GM18517 (cell line): ENCODE results near the gene BCS1L.
A peak's percentile ranks its signal among the peaks of the same experiment; 100 is the strongest.

Experiments used
- ATAC-seq: cut with Tn5 transposase; IDR thresholded peaks from one replicate; pipeline ENCODE4 v1.9.1; 2021; ENCODE audit warnings: mild to moderate bottlenecking, moderate library complexity; ENCODE audit not compliant: unreplicated experiment

BCS1L gene

DNA sequence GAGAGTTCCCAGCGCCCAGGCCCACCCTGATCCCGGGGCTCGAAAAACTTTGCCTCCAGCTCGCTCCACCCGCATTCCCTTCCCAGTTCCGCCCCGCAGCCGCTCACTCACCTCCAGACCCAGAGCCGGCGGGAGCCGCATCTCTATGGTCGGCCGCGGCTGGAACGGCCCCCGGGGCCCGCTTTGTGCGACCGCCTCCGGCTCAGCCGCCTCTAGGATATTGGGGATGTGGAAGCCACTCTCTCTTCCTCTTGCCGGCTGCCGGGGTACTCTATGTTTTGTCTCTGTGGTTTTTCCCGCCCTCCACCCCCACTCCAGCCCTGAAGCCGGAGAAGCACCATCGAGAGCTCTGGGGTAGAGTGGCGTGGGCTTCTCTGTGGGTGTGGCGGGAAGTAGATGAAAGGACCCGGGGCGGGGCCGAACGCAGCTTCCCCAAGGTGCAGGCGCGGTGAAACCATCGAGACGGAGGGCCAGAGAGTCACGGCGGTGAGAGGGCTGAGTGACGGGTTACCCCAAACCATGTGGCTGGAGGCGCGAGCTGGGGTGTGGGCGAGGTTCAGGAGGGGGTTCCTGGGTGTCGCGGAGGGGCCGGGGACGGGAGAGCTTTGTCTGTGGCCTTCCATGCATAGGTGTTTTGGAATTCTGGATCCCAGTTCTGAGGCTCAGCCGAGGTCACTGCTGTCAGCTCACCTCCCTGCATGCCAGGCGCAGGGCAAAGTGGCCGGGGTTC, at the start of gene BCS1L, which contains the start of gene ZNF142:
BCS1L (plus strand) TSS at position 426 of the 730 bp plus-strand sequence. CDS start 1,305 bp downstream, outside the sequence.
ZNF142 (minus strand) TSS at position 366 of the 730 bp plus-strand sequence. CDS start 3,194 bp downstream, outside the sequence.
- peak; percentile 73 for ATAC-seq

DNA sequence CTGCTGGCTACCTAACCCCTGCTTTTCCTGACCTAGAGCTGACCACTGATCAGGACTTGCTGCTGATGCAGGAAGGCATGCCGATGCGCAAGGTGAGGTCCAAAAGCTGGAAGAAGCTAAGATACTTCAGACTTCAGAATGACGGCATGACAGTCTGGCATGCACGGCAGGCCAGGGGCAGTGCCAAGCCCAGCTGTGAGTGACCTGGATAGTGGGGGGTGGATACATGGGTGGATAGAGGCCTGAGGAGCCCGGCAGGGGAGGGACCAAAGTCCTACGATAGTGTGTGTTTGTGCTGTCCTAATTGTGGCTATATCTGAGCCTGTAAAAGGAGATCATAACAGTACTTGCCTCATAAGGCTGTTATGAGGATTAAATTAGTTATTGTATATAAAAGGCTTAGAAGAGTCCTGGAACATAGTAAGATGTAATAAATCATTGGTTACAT, 43.6 kb upstream of the BCS1L start:
- ATAC-seq, result no peak

DNA sequence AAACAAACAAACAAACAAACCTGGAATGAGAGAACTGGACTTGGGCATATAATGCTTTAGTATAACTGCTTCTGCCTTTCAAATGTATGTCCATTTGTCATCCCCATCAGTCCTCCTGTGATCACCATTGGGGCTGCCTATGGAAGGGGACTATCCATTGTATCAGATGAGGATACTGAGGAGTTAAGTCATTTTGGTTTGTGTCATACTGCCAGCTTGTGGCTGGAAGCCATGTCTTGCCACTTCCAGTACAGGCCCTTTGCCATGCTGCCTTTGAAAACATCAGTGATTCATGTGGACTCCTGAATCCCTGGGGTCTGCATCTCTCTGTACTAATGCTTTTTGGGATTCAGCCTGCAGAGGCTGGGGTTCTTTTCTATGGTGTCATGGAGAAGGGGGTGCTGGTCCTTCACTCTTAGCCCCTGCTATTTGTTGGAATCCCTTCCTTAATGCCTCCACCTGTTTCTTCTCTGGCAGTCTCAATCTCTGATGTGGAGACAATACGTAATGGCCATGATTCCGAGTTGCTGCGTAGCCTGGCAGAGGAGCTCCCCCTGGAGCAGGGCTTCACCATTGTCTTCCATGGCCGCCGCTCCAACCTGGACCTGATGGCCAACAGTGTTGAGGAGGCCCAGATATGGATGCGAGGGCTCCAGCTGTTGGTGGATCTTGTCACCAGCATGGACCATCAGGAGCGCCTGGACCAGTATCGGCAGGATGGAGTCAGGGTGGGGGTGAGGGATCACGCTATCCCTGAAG, 41.2 kb upstream of the BCS1L start:
- ATAC-seq, result no peak

- no peak for ATAC-seq
These were observed 38.5 kb upstream of the BCS1L start for GRCh38 chr2:218621007-218621406.

- ATAC-seq, result no peak
These were observed 36.7 kb upstream of the BCS1L start for GRCh38 chr2:218622606-218623365.

DNA sequence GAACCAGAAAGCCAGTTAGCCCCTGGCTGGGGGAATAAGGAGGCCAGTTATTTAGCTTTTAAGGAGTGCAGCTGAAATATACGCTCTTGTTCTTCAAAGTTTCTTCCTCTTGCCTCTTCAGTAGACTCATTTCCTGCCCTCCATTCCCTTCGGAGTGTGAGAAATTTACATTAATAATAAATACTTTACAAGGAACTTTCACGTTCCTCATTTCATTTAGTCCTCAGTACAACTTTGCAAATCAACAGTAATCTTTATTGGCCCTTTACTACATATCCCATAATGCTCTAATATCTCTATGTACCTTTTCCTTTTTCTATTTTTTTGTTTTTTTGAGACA, 36.1 kb upstream of the BCS1L start:
- ATAC-seq, result no peak

DNA sequence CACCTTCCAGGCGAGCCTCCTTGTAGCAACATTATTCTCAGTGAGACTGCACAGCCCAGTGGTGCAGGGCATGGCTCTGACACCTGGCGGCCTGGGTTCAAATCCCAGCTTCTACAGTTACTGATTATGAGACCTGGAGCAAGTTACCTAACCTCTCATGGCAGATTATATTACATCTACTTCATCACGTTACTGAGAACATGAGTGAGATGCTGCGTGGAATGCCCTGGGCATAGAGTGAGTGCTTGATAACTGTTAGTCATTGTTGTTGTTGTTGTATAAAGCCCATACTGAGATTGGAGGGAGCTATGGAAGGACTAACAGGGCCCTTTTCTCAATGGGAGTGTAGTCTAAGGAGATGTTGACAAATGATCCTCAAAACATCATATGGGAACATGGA, 33.1 kb upstream of the BCS1L start:
- ATAC-seq, result no peak

DNA sequence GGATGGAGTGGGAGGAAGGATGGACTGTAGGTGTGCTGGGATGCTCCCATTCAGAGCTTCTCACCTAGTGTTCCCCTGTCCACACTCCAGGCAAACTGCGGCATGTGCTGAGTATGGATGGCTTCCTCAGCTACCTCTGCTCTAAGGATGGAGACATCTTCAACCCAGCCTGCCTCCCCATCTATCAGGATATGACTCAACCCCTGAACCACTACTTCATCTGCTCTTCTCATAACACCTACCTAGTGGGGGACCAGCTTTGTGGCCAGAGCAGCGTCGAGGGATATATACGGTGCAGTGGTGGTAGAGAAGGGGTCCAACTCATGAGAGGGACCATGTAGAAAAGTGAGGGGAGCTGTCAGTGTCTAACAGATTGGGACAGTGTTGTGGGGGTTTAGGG, 31.5 kb upstream of the BCS1L start:
- no peak for ATAC-seq

DNA sequence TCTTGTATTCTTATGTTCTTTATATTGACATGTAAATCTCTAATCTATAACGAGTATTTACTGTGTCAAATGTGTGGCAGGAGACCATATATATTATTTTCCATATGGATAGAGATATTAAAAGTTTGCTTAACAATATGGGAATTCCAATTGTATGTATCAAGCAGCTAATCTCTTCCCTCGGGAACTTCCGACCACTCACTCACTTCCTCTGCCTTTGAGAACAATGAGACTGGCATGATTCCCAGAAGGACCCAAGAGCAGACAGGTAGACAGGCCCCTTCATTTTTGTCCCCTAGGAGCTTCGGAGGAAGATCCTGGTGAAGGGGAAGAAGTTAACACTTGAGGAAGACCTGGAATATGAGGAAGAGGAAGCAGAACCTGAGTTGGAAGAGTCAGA, 27.6 kb upstream of the BCS1L start:
- ATAC-seq, result no peak

- no peak for ATAC-seq
These were observed 23.8 kb upstream of the BCS1L start for GRCh38 chr2:218635719-218636118.

DNA sequence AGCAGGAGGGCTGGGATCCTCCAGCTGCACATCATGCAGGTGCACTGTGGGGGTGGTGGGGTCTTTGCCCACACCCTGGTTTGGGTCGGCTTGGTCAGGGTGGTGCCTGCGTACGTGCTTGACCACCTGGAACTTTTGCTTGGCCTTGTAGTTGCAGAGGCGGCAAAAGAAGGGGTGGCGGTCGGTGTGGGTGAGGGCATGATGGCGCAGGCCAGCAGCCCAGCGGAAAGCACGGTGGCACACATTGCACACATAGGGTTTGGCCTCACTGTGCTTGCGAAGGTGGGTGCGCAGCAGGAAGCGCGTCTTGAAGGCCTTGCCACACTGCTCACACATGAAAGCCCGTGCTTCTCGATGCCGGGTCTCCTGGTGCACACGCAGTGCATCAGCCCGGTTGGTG, 21.1 kb upstream of the BCS1L start:
- ATAC-seq, result no peak

DNA sequence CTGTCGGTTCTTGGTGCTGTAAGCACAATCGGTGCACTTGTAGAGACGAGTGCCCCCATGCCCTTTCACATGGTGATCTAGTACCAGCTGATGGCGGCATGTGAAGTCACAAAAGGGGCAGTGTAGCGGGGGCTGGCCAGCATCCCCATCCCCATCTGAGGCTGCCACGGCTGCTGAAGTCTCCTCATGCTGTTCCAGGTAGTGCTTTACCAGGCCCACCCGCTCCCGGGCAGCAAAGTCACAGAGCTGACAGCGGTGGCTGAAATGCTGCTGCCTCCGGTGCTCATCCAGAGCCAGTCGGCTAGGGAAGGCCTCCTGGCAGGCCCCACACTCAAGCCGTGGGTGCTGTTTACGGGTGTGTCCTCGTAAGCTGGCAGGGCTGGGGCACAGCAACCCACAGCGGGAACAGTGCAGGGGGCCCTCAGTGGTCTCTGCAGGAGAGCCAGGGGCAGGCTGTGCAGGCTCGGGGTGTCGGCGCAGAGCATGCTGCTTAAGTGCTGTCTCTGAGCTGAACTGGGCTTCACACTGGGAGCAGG, 17.3 kb upstream of the BCS1L start:
- ATAC-seq, result no peak

- no peak for ATAC-seq
These were observed 16.7 kb upstream of the BCS1L start for GRCh38 chr2:218642786-218643185.

GRCh38 chr2:218643751-218644310, 15.7 kb upstream of the BCS1L start:
- no peak for ATAC-seq

- ATAC-seq, result no peak
These were observed 14.8 kb upstream of the BCS1L start for GRCh38 chr2:218644721-218645120.

- no peak for ATAC-seq
These were observed 14.4 kb upstream of the BCS1L start for GRCh38 chr2:218645126-218645525.

- no peak for ATAC-seq
These were observed 11.2 kb upstream of the BCS1L start for GRCh38 chr2:218648088-218648786.

GRCh38 chr2:218648787-218649100, 10.7 kb upstream of the BCS1L start:
- ATAC-seq, result no peak

DNA sequence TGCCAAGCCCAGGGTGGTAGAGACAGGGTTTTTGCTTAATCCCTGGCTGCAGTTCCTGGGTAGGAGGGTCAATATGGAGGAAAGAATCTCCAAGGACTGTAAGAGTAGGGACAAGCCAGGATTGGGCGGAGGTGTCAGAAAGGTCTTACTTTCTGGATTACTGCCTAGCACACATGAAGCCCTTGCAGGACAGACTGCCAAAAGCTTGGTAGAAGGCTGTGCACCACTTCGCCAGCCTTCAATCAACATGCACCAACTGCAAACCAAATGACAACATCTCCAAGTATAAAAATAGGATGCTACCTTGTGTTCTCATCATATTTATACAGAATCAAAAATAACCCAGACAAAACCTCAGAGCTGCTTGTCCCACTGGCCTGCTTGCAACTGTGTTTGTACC, 3.7 kb upstream of the BCS1L start:
- ATAC-seq, result no peak

DNA sequence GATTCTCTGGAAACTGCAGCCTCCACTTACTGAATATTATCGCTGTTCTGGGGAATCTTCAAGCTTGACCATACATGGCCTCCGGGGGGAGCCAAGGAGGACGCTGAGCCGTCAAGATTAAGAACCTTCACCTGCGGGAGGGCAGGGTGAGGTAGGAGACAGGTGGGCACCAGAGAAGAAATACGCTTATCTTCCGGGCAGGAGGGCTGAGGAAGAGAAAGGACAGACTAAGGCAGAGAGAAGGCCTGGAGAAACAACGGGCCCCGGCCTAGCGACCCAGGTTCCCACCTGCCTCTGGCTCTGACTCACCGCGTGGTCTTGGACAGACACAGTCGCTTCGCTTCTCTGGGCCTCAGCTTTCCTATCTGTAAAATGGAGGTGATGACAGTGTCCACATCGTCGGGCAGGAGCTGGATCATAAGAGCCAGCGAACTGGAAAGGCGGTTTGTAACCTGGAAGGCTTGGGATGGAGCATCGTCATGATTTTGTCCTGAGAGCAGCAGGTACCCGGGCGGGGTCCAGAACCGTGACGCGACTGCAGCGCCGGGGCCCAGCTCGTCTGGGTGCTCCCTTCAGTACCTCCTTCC, 719 bp upstream of the BCS1L start:
- ATAC-seq, result peak; percentile 42
